HG03354 (cell line): Measurements from ENCODE around the gene LOXHD1.

Experiments
- ATAC-seq: cut with Tn5 transposase; IDR thresholded peaks from one replicate; pipeline ENCODE4 v1.9.1; 2021; ENCODE audit warnings: mild to moderate bottlenecking; ENCODE audit not compliant: unreplicated experiment, poor library complexity, severe bottlenecking

The LOXHD1 gene

DNA sequence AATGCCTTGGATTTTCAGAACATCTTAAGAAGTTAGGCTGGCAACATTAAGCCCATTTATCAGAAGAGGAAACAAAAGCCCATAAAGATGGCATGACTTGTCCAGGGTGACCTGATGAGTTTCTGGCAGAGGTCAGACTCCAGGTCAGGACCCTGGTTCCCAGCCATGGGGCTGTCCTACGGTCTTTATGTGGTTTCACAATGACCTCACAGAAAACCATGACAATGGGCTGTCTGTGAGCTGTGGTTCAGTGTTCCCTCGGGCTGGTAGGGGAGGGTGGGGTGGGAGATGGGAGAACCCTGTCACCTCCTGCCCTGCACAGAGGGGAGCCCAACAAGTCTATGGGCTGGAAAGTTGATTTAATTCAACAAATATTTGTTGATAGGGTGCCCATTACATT lies 101.8 kb downstream of the LOXHD1 start:
- no peak for ATAC-seq

DNA sequence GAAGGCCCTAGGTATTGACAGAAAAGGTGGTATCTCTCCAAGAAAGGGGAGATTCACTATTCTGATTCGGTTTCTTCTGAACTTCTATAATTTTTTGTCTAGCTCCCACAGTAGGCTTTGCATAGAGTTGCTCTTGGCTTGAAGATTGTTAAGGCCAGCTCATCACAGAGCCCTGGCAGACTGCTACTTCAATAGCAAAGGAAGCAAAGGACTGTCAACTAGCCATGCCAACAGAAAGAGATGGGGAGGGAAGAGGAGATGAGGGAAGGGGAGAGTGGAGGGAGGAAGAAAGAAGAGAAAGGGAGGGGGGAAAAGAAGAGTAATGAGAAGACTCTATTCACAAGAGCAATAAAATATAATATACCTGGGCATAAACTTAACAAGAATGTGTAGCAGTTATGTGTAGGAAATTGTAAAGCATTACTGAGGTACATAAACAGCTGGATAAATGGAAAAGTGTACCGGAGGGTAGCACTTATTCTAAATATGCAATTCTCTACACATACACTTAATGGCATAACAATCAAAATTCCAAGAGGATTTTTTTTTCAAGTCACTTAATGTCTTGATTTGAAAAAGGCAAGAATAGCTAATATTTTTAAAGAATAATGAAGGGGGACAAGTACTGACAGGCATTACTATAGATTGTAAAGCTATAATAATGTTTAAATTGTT lies 102.5 kb downstream of the LOXHD1 start:
- ATAC-seq: no peak

DNA sequence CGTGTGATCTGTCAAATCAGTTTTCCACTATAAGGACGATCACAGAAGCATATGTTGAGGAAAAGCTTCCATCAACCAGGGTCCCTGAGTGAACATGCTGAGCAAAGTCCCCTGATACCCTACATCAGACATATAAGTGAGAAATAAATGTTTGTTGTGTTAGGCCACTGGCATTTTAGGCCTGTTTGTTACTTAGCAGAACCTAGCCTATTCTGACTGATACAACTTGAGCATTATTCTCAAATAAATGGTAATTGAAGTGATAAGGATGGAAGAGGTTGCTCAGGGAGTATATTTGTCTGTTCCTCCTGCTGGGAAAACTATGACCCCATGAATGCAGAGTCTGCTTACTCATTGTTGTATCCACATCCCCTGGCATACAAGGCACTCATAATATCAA lies 106.4 kb downstream of the LOXHD1 start:
- ATAC-seq: no peak

DNA sequence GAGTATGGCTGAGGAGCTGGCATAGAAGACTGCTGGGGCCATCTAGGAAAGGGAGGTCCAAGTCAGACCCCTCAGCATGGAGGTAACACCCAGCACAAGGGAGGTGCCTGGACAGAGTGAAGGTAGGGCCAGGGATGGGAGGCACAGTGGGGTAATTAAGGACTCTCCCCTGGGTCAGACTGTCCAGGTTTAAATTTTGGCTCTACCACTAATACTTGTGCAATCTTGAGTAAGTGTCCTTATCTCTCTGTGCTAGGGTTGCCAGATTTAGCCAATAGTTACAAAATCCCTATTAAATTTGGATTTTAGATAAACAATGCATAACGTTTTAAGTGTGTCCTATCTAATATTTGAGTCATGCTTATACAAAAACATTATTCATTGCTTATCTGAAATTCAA lies 109.5 kb downstream of the LOXHD1 start:
- ATAC-seq: no peak

DNA sequence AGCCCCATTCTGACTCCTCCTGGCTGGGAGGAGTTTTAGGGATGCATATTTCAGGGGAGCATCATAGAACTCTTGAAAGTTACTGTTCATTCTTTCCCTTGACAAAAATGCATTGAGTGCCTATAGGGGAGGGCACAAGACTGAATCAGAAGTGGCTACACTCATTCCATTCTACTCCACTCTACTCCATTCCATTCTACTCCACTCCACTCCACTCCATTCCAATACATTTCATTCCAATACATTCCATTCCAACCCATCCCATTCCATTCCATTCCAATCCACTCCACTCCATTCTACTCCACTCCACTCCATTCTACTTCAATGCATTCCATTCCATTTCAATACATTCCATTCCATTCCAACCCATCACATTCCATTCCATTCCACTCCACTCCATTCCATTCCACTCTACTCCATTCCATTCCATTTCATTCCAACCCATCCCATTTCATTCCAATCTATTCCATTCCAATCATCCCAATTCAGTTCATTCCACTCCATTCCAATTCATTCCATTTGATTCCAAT lies 110.8 kb downstream of the LOXHD1 start:
- ATAC-seq: no peak

DNA sequence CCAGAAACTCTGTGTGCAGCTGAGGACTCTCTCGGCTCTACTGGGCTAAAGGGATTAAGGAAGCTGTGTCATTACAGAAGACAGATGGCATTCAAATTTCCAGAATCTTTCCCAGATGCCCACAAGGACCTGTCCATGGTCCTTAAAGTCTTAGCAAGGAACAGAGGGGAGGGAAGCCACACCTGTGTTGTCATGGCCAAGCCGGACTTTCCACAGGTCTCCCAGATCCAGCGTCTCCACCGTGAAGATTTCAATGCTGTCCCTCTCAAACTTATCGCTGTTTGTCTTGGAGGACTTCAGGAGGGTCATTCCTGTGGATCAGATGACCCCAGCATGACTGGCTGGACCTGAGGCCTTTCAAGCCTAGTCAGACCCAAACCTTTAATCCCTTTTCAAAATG lies 114.5 kb downstream of the LOXHD1 start:
- ATAC-seq: no peak

DNA sequence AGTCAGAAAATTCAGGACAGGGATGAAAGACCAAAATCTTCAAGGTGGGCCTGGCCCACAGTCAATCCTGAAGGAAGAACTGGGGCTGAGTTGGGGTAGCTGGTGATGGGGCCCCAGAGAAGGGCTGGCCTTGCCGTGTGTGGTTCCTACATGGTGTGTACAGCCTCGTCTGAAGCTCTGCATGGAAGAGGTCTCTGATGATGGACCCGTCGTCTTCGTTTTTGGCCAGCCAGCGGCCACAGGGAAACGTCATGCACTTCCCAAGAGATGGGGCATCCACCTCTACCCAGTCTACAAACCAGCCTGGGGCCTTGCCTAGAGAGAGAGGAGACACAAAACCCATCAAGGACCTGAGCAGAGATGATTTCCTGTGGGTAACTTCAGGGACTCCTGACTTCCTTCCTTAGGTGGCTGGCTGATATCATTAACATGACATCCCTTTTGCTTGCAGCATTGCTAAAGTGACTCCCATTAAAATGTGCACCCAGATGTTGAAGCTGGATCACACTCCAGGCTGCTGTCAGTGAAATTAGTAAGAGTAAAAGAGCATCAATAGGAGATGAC lies 115.3 kb downstream of the LOXHD1 start:
- ATAC-seq: no peak

DNA sequence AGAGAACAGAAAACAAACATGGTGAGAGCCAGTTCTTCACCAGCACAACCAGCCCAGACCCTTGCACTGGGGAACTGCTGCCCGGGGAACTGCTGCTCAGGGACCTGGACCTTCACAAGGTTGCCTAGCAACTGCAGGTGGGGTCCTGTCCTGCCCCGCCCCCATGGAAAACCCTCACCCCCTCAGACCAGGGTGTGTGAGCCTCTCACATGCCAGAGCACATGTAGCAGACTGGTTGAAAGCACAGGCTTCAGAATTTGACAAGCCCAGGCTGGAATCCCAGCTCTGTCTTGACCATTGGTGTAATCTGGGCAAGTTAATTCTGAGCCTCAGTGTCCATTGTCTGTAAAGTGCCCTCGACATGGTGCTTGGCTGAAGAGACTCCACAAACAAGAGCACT lies 118.6 kb downstream of the LOXHD1 start:
- ATAC-seq: no peak

DNA sequence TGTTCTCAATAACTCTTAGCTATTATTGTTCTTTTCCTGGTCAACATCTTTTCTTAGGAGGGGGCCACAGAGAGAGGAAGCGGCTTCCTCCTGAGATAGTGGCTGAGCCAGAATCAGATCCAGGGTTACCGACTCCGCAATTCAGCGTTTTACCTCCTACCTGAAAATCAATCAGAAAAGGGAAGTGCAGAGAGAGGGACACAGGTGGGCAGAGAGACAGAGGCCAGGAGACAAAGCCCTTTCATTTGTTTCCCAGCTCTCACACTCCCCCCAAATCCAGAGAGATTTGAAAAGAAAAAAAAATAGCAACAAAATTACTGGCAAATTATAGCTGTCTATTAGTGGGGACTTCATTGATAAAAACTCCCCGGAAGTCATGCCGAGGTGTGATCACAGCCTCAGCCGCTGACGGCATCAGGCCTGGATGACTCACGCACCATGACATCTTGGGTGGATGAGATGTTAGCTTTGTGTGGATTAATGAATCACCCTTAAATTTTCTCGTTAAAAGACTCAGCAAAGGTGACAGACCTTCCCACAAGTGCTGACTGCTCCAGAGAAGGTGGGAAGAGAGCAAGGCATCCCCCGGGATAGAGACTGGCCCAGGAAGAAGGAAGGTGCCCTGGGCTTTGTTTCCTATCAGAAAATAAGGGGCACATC lies 120.7 kb downstream of the LOXHD1 start:
- no peak for ATAC-seq

DNA sequence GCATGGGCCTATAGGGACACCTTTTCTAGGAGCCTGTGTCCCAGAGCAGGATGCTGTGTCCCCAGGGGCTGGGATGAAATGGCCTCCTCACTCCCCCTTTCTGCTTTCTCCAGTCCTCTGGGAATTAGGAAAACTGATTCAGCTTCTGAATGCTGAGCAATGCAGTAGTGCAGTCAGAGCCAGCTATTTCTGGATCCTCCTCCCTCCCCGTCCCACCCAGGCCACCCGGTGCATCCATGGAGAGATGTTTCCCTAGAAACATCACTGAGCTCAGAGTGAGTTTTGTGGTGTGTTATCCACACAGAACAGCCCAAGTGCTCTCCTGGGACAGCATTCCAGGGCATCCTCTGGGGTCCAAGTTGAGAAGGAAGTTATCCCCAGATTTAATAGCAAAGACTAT lies 125.5 kb downstream of the LOXHD1 start:
- no peak for ATAC-seq

DNA sequence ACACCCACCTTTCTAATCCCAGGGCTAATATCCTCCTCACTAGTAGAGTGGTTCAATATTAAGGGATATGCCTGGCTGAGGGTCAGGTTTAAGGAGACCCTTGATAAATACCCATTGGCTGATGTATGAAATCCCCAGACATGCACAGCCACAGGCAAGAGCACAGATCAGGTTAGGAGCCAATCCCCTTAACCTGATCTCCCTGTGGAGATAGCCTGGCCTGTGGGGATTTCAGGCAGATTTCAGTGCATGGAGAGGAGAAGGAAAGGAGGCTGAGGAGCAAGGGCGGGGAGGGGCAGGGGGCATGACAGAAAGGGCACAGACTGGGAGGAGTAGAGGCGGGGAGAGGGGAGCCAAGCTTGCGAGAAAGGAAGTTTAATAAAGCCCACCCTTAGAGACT lies 129.0 kb downstream of the LOXHD1 start:
- no peak for ATAC-seq

DNA sequence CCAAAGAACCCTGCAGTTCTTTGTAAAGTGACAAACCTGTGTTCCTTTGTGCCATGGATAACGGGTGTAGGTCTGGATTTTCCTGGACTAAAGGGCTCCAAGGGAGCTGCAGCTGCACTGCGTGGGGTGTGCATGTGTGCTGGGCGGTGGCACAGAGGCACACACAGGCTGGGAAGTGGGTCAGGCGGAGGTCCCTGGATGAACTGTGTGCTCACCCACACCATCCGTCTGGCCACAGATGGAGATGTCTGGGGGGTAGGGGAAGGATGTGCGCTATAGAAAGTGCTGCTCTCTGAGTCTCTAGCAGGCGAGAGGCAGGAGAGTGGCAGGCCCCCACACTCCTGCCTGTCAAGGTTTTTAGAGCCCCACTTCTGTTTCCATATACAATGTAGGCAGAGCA lies 137.2 kb downstream of the LOXHD1 start:
- no peak for ATAC-seq

DNA sequence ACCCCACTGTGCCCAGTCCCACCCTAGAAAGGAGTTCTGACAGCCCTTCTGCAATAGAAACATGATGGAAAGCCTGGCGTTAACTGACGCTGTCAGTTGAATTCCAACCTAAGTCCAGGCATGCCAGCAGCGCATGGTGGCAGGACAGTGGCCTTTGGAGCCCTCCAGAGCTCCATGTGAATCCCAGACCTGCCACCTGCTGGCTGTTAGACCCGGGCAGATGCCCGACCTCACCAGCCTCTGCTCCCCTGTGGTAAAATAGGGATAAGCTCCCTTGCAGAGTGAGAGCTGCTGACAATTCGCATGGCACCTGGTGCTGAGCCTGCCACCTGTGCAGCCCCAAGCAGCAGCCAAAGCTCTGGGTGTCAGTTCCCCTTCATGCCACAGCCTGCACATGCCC lies 138.6 kb downstream of the LOXHD1 start:
- no peak for ATAC-seq

DNA sequence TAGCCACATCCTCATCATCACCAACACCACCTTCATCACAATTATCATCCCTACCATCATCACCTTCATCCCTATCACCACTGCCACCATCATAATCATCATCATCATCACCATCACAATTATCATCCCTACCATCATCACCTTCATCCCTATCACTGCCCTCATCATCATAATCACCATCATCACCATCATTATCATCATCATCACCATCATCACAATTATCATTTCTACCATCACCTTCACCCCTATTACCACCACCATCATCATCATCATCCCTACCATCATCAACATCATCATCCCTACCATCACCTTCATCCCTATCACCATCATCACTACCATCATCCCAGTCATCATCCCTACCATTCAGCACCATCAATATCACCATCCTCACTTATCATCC lies 140.5 kb downstream of the LOXHD1 start:
- ATAC-seq: no peak

DNA sequence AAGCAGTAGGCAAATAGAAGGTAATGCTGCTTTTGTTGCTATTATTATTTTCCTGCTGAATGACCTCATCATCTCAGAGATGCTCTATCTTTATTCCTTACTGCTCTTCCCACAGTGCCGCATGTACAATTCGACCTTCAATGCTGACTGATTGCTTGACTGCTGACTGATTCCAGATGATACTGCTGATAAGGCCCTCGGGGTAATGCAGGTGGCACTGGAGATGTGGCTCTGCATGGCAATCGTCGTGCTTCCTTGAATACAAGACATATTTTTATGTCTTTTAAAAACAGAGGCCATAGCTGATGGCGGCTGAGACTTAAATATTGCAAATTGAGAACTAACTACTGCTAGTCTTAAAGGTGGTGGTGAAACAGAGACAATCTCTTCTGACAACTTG lies 146.6 kb downstream of the LOXHD1 start:
- ATAC-seq: no peak

DNA sequence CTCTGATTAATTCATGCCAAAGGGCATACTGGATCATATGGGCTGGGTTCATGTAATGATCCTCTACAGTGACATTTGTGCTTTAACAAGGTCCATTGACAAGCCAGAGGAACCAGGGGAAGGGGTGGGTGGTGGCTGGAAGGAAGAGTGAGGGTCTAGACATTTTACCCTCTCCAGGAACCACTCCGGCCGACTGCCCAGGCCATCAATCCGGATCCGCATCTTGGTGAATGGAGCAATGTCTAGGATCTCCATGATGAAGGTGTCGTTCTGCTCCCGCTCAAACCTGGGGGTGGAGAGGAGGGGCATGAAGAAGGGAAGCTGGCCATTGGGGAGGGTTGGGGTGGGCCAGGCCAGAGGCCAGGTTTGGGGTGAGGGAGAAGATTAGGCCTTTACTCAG lies 147.5 kb downstream of the LOXHD1 start:
- ATAC-seq: no peak

DNA sequence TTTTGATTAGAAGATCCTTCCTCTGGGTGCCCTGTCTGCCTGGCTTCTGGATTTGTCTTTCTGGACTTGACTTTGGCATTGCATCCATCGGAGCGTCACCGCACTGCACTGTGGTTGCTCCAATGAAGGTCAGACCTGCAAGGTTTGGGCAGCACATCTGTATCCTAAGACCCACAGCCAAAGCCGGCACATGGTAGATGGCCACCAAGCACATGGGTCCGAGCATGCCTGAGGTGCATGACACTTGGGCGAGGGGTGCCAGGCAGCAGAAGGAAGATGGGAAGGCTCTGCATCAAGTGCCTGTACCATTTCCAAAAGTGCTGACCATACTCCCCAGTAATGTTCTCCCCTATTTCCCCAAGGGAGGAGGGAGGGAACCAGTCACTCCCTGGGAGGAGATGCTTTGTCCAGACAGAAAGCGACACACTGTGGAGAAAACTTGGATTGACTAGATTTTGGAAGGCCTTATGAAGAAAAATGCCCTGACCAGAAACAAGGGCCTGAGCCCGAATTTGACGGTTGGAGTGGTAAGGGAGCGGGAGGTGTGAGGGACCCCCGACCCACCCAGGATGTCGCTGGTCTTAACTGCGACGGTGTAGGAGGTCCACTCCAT lies 149.9 kb downstream of the LOXHD1 start:
- ATAC-seq: no peak

DNA sequence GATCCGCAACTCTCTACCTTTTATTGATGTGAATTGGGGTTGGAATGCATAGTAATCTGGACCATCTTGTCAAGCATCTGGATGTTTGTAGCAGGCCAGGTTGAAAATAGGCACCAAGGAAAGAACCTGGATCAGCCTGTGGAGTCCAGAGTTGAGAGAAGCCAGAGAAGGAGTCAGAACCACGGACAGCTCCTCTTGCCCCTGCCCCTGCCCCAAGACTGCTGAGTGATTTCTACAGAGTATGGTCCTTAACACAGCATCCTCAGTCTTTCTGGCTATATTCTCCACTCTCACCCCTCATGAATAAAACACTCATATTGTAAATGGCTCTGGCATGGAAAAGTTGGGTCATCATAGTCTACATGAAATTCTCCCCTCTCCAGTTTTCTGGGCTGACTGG lies 154.6 kb downstream of the LOXHD1 start:
- no peak for ATAC-seq

DNA sequence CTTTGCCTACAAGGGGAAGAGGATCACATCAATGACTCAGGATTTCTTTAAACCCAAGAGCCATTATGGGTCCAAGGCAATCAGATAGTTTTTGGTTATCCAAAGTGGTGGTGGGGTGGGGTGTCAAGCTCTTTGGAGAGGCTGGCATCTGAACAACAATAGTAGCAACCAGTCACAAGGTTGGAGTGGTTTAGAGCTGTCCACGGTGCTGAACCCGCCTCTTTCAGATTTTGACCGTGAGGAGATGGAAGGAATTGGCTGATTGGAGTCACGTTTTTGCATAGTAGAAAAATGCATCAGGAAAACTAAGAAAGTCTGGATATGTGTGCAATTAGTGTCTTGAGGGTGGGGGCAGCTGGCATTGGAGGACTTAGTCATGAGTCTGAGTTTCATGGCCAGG lies 159.9 kb downstream of the LOXHD1 start:
- ATAC-seq: no peak

DNA sequence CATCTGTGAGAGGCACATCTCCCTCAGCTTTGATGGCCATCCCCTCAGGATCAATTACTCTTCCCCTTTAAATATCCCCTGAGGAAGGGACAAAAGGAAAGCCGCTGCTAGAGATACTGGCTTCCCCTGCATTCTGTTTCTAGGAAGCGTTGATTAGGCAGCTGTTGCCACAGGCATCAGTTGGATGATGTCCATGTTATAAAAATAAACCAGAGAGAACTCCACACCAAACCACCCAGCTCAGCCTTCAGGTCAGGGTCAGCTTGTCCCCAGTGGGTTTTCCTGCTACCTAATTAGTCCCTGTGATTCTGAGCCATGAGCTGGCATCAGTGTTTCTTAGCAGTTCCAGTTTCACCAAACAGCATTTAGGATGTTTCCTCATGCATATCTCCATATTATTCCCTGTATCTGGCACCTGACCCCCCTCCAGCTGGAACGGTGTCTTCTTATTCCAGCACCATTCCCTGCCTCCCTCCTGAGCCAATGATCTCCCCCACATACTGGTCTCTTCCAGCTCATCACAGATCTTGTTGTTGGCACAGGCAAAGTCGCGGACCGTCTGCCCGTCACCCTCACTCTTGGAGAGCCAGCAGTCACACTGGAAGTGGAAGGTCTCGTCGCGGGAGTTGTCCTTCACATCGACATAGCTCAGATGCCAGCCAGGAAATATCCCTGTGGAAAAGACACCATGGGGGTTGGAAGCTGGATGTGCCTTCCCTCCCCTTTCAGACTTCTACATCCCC lies 168.4 kb downstream of the LOXHD1 start:
- no peak for ATAC-seq
